Fibroblast of gingiva (primary cell): ENCODE data around the gene DPEP3.

ENCODE experiments used
- DNase-seq: peaks from one replicate; pipeline ENCODE4 v3.0.0-alpha.2; 2011; ENCODE audit warnings: low read depth

DPEP3 gene

DNA sequence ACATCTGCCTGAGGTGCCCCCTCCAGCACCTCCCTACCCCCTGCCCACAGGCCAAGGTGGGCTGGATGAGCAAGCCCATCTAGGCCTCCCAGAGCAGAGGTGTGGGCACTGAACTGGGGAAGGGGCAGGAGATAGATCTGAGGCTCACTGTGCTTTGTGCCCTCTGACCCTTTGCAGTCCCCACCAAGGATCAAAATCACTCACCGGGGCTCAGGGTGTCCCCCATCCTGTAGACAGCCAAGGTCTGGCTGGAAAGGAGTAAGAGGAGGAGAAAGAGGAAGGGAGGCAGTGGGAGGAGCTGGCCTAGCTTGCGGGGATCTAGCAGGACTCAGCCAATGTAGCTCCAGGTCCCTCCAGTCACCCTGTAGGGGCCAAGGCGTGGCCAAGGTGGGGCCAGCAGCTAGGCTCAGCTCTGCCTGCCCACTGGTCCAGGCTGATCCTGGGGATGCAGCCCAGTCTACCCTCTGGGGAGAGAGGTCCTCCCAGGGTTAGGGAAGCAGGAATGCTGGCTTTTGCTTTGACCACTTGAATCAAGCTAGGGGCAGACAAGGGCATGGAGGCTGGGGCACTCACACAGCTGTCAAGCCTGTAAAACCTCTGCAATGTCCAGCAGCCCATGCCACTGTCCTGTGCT, 13.6 kb downstream of the DPEP3 start:
- DNase-seq, result peak; percentile 72

DNA sequence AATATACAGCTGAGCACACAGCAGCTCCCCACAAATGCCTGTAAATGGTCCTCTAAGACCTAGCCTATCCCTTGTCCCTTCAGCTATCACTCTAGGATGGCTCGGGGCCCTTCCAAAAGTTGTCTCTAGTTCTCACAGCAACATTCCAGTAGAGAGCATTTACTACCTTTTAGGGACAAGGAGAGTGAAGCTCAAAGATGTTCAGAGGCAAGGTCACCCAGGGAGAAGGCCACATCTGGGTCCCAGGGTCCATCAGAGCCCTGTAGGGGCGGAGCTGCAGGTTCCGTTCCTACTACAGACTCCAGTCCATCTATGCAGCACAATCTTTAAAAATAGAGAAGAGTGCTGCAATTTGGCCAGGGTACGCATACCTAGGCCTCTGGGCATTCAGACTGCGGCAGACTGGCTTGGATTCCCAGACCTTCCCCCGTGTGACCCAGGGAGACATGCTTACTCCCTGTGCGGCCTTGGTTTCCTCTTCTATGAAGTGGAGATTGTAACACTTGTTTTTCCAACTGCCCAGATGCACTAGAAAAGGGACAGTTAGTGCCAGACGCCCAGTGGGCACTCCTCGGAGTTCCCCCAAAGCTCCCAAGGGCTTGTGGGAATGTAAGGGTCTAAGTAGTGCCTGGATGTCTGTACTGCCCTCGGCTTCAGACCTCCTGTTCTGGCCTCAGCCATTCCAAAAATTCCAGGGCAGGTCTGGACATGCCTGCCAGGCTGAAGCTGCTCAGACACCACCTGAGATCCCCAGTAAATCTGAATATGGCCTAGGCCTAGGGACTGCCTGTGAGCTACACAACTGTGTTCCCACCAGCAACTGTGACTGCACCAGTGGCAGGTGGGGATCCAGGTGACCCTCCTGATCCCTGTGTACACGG, 14.4 kb downstream of the DPEP3 start:
- no peak for DNase-seq

DNA sequence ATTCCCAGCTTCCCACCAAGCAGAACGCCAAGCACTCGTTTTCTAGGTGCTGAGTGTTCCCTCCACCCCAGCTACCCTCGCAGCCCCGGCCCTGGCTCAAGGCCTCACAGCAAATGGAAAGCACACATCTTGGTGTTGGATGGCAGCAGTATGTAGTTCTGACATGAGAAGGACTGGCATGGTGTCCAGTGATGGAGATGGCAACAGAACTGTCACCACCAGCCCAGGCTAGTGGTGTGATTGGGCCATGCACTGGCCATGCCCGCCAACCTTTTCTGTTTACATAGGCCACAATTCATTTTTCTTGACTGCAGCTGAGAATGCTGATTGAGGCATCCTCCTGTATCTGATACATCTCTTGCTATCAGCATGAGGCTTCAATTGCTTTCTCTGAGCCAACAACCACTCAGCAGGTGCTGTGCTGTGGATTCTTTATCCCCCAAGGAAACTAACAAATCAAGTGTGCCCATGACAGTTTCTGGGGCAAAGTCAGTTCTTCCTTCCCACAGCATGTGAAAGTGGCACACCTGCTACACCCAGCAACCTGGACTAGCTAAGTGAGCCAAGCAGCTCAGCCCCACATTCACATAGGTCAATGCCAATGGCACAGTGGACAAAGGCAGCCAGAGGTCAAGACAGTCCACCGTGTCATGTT, 15.7 kb downstream of the DPEP3 start:
- DNase-seq, result no peak

DNA sequence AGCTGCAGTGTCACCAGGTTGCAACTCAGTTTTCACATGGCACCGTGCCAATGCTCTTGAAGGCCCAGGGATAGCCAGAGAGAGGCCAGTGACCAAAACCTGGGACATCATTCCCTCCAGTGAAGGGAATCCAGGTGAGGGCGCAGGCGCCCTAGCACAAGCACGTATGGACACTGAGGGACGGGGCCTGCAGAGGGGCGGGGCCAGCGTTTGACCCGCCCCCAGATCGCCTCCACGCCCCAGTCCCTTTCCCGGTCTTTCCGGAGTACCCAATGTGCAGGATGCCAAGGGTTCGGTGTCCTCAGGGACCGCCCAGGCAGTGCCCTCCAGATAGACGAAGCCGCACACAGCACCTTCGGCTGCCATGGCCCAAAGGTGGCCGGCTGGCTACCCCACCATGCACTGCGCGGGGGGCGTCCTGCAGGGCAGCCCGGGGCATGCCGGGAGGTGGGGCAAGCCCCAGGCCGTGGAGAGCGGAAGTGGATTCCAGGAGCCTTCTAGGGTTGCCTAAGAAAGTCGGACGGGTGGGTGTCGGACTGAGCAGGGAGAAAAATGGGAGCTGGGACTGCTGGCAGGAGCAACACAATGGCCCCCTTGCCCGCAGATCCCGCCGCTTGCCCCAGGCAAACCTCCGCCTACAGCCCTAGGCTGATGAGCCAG, 16.5 kb downstream of the DPEP3 start:
- DNase-seq, result no peak

DNA sequence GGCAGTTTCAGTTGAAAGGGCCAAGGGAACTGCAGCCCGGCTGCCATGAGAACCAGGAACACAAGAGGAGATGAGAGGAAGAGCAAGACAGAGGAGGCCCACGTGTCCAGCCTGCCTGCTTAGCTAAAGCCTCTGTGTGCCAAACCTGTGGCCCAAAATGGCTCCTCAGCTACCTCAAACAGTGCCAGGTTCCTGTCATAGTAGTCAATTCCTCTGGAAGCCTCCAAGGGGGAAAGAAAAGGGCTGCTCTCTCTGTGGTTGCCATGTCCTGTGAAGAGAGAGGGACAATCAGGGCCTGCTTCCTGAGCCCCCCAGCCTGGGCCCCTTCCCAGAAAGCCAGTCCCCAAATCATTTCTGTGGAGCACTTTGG, 17.0 kb downstream of the DPEP3 start:
- no peak for DNase-seq

DNA sequence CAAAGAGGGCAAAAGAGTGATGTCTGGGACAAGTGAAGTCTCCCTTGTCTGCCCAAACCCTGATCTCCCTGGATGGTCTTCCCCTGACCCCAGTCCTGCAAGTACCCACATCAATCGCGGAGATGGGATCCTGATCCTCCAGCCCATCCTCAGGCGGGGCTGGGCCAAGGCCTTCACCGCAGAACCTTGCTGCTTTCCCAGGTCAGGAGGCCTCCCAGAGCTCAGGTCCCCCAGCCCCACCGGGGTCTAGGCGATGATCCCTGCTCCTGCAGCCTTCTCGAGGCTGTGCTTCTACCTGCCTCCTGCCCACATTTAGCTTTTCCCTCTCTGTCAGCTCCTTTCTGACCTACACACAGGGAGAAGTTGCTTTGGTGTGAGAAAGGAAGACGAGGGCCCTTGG, 18.2 kb downstream of the DPEP3 start:
- no peak for DNase-seq

DNA sequence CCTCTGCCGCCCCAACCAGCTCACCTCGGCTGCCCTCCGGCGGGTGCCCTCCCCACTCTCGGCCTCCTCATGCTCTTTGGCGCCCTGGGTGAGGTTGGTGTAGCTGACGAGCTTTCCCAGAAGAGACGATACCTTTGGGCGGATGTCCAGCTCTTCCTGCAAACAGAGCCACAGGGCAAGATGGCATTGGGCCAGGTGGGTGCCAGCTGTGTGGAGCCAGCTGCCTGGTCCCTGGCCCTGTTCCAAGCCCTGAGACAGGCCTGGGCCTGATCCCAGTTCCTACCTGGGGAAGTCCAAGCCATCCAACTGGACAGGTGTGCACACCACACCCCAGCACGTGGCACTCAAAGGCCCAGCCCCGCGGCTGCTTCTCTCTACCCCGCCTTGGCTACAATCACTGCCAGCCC, 18.7 kb downstream of the DPEP3 start:
- no peak for DNase-seq

DNA sequence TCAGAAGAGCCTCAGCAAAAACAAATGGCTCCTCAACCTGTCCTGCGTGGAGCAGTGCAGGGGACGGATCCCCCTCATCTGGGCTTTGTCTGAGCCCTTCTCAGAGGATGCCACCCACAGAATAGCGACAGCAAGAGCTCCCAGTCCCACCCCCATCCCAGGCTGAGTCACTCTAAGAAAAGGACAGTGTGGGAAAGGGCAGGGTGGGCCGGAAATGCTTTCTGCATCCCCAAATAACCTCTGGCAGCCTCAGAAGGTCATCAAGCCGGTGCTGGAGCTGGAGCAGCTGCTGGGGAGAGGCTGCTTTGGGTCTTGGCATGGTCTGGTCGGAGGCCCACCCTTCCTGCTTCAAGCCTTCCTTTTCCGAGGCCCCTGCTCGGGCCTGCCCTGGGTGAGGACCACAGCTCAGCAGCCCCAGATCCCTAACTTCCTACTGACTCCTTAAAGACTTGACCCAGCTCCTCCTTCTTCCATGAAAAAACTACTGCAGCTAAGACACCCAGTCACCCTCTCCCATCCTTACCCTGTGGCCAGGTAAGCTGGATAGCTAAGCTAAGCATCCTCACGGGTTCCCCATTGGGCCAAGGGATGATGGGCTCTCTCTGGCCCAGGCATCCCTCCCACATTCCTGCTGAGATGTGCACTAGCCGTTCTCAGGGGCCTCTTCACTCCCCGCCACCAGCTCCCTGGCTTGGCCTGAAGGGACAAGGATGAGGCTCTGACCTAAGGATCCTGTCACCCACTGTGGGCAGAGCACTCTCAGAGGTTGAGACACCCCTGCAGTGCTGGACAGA, 20.6 kb downstream of the DPEP3 start:
- peak; percentile 75 for DNase-seq

DNA sequence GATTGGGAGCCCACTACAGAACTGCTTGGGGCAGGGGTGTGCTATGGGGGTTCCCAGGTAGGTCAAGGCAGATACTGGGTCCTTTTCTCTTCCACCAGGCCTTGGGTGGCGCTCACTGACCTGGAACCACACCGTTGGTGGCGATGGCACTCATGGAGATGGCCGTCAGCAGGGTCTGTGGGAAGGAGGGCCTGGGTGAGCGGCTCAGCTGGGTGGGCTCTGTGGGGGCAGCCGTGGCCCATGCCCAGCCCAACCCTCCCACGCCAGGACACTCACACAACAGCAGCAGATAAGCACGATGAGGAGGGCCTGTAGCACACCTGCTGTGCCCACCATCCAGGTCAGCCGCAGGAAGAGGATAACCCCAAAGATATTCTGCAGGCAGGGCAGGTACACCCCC, 22.7 kb downstream of the DPEP3 start:
- no peak for DNase-seq

DNA sequence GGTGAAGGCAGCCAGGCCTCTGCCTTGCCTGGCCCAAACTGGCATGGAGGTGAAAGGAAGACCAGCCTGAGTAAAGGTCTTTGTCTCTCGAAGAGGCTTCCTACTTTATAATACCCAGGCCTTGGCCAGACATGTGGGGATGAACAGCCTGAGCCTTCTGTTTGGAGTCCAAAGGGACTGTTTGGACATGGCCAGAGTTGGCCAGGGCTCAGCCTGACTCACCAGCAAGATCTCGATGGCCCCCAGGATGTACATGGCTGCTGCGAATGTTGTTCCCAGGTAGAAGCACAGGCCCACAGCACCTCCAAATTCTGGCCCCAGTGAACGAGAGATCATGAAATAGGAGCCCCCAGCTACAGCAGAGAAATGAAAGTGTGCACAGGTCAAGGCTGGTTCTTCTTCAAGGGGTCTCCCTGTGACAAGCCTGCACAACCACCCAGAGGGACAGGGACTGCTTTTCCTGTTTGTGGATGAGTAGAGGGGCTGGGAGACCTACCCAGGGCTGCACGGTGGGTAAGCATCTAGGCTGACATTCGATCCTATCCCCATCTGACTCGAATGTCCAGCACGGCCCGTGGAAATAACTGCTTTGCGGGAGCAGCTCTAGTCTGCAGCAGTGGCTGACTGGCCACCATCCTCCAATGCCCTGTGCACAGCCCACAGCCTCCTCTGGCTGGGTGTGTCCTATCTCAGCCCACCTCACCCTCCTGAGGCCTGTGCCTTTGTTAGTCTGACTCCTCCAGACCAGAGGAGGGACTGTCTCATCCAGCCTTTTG, 25.7 kb downstream of the DPEP3 start:
- no peak for DNase-seq

DNA sequence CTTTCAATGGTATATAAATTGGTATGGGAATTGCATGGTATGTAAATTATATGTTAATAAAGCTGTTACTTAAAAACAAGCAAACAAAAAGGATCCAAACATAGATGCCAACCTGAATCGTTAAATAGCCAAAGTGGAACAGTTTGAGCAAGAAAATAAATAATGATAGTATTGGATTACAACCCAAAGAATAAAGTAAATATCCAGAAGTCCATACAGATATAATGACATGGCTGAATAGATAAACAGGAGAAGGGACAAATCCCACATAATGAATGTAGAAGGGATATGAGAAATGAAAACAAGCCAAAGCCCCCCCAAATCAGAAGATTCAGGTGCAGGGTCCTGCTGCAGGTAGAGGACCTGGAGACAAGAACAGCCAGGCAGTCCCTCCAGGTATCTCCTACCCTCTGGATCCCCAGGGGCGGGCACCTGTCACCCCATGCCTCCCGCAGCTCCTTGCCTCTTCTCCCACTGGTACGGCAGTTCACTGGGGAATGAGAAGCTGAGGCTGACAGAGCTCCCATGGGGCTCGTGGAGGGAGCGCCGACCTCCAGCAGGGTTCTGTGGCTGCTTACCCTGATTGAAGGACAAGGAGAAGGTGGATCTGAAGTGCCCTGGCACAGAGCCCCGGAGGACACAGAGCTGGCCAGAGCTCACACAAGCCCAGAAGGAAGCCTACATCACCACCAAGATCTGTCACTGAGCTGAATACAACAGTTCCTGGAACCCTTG, 26.5 kb downstream of the DPEP3 start:
- no peak for DNase-seq

DNA sequence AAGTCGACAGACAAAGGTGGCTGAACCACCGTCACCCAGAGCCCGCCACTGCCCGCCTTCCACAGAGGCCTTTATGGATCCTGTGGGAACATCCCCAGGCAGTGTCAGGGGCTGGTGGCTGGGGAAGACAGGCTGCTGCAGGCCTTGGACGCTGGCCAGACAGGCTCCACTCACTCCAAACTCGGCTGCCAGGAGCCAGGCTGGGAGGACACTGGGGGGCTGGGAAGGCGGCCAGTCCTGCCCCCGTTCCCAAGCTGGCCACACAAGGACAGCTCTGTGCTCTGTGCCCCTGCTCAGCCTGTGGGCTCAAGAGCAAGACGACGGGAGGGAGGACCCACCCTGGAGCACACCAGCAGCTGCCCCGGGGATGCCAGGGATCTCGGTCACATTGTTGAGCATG, 28.8 kb downstream of the DPEP3 start:
- DNase-seq, result no peak

DNA sequence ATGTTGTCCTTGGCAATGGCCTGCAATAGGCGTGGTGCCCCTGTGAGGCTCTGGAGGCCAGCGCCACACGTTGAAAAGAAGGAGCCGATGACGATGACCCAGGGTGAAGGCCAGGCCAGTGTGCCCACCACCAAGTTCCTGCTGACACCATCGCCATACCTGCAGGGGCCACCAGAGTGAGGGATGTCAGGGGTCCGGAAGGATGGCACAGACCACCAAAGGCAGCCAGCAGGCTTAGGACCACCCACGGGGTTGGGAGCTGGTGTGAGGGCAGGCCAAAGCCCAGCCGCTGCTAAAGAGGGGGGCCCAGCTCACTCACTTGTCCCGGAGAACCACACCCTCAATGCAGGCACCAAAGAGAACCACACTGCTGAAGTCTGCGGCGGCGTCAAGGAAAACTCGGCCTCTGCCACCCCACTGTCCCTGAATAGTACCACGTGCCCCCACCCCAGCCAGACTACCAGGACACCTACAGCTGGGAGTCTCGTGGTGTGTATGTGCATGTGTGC, 29.9 kb downstream of the DPEP3 start:
- DNase-seq, result no peak

DNA sequence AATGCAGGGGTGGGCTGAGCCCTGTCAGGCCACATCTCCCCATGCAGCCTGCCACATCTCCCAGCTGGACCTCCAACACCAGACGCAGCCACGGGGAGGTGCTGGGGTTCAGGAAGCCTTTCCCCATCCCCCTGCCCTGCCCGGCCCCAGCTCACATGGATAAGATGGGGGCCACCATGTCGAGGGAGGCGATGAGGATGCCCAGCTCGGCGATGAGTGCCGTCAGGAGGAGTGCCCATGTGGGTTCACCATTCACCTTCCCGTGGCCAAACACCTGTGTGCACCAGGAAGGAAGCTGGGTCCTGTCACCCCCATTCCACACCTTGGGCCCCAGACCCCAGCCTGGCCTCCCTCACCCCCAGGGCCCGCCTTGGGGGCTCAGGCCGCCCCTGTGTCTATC, 30.7 kb downstream of the DPEP3 start:
- no peak for DNase-seq

DNA sequence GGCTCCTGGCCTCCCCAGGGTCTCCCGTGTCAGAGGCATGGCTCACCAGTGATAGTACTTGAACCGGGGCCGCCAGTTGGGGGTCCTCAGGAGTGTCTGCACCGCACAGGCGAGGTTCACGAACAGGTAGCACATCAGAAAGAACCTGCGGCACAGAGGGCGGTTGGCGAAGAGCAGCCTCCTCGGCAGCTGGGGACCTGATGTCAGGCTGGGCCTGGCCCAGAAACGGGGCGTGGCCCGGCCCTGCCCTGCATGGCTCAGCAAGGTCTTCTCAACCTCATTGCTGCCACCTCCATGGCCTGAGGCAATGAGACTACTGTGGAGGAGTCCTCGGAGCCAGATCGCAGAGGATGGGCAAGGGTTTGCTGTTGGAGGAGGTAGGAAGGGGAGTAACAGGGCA, 32.3 kb downstream of the DPEP3 start:
- no peak for DNase-seq

DNA sequence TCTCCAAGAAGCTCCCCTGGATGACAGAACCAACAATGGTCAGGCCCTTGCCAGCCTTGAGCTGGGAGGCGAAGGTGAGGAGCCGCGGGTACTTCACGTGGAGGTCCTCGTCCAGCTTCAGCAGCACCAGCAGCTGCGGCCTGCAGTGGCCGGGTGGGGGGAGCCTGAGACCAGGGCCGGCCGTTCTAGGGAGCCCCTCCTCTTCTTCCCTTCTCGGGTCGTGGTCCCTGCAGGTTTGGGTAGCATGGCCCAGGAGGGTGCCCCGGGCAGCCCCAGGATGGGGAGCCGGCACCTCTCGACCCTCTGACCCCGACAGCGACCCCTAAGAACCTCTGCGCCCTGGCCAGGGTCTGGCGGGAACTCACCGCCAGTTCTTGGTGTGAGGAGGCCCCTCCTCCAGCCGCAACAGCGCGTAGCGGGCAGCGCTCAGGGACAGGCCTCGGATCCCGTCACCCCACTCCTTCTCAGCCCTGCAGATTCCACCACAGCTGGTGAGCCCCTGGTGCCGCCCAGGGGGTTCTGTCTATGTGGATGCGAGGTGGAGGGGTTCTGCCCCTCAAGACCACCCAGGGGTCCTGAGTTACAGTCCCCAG, 33.2 kb downstream of the DPEP3 start:
- DNase-seq, result no peak

DNA sequence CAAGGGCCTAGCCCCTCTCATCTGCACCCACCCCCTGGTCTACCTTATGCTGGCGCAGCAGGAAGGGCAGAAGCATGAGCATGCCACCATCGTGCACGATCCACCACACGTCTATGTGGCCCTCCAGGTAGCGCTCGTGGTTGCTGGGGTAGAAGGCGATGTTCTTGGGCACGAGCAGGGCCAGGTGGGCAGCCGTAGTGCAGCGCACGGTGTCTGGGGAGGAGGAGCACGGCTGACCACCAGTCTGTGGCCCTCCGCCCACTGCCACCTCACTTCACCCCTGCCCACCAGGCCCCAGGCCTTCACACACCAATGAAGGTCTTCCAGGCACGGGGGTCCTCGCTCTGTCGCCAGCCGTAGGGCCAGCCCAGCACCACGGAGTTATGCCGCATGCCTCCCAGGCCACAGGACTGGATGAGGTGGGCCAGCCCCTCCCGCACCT, 34.1 kb downstream of the DPEP3 start:
- no peak for DNase-seq

DNA sequence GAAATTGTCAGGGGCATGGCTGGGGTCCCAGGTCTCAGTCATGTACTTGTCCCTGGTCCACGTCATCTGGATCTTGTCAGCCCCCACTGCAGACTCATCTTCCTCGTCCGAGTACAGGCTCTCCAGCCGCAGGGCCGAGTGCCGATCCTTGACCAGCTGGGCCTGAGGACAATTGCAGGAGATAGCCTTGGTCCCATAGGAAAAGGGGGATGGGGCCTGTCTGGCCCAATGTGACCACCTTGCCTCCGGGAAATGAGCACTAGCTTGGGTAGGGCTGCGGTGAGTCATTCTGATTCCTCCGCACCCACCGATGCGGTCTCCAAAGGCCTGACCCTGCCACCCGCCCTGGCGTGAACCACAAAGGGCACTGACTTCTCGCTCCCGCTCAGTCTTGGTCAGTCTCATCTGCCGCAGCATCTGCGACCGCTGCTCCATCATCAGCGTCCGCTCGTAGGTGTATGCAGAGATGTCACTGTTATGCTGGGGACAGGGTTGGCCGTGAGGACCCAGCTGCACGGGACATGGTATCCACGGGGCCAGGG, 34.8 kb downstream of the DPEP3 start:
- DNase-seq, result no peak

DNA sequence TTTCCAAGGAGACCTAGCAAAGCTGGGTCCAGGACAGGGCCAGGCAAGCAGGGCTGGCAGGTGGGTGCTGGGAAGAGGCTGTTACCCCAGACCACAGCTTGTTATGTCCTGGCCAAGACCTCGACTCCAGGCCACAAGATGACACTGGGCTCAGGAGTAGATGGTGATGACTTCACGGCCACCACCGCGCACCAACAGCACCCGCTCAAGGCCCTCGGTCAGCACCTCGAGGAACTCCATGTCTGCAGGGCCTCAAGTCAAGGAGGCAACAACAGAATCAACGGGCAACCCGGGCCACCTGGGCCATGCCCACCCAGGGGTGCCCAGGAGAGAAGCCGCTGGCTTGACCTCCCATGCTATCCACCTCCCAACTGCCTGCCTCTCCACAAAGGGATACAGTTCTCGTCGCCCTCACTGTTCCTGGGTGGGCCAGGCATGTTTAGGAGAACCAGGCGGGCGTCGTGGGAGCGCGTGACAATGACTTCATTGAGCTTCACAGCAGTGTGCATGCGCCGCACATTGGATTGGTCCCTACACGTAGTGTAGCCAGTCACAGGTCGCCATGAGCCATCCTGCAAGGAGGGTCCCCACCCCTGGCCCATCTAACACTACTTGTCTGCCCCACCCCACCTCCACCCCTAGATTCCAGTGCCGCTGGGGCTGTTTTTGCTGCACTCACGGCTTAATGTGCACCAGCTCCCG, 35.5 kb downstream of the DPEP3 start:
- DNase-seq, result no peak
